OCI-LY1 (cell line): Measurements from ENCODE around the gene NR4A1.

ENCODE experiments used
- CTCF ChIP-seq: fragments of 200-600 bp; sonication (generic), shearing (Covaris generic); IDR thresholded peaks from 2 replicates; pipeline ENCODE4 v1.5.1; 2017; ENCODE audit warnings: mild to moderate bottlenecking, antibody characterized with exemption, low read length, moderate library complexity, mixed read lengths
- EZH2 ChIP-seq: fragments of 200-600 bp; sonication (generic), shearing (Covaris generic); IDR thresholded peaks from 2 replicates; pipeline ENCODE4 v1.8.0; 2017; ENCODE audit warnings: borderline replicate concordance, mixed run types, mild to moderate bottlenecking, antibody characterized with exemption, low read length, moderate library complexity, mixed read lengths

GRCh38 chr12:52086366-52086765 lies 35.1 kb downstream of the NR4A1 start:
- no peak for TF ChIP-seq CTCF
- TF ChIP-seq EZH2, result no peak
